Activated CD4-positive, CD25-positive, alpha-beta regulatory T cell treated with anti-CD3 and anti-CD28 coated beads, Interleukin-2, amount 50 U/mL, for 72 hours (primary cell): ENCODE measurements around the gene E2F4.

Experiments used
- DNase-seq: peaks from one replicate; pipeline ENCODE4 v3.0.0; 2021

Gene E2F4

DNA sequence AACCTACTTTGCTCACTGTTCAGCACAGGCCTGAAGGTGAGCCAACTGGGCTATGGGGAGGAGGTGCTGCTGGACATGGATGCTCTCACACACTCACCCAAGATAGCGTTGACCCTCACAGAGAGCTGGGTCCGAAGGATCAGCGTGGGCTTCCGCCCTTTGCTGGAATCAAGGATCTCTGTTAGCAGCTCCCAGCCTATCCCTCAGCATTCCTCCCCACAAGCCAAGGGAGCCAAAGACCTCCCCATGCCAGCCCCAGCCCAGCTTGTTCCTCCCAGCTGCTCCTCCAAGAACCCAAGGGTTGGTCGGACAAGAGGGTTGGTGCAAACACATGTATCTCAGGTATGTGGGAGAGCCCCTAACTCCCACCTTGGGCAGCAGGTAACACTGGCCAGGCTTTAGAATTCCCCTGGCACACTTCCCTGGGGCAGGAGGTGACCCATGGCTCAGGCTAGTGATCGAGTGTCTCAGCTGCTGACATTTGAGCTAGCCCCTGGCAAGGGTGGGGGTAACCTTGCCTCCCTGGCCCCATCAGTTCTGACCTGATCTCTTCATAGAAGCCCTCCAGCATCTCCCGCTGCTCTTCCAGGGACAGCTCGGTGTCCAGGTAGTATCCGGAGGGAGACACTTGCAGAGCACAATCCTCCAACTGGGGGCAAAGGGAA is 47.0 kb downstream of the E2F4 start:
- DNase-seq = no peak

GRCh38 chr16:67240506-67240905 is 48.6 kb downstream of the E2F4 start:
- no peak for DNase-seq

DNA sequence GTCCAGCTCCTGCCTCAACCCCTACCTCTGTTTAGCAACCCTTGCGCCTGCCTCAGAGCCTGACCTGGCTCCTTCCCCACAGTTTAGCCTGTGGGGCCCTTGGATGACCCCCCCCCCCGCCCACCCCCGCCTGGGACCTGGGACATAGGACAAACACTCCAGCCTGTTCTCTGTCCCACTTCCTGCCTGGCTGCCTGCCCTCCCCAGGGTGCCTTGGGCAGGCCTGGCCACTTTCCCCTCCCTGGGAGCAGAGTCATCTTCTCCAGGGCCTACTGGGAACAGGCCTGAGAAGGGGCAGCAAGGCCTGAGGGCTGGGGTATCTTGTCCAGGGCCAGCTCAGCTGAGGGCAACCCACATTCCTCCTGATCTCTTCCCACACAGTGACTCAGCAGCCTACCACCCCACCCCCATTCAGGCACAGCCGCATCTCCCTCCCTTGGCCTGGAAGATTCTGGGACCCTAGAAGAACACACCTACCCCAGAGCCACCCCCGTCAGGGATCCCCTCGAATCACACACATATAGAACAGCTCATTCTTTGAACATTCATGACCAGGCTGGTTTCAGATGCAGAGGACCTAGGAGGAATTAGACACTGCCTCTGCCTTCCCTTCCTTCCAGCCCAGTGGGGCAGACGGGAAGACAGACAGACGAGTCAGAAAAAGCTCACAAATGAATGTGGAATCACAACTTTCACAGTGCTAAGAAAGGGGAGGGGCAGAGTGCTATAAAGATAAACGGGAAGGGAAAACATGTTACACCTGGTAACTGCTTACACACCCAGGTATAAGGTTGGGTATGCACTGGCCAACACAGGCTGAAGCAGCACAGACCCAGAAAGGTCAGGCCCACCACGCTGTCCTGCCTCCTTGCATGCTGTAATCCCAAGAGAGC is 49.3 kb downstream of the E2F4 start:
- no peak for DNase-seq

DNA sequence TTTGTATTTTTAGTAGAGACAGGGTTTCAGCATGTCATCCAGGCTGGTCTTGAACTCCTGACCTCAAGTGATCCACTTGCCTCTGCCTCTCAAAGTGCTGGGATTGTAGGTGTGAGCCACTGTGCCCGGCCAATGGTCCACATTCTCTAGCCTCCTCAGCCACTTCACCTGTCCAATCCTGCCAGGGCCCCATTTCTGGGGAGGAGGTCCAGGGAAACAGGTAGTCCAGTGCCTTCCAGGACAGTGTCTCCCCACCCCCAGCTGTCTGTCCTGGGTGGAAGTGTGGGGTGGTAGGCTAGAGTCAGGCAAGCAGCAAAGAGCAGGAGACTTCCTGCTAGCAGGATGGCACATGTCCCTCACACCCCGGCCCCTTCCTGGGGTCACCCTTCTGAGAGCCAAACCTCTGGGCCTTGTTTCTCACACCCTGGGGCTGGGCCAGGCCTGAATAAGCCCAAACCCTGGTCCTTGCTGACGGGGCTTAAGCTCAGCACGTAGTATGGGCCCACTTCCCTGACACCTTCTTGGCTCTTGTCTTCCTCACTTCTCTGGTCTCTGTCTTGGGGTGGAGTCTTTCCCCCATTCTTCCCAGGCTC is 50.3 kb downstream of the E2F4 start:
- no peak for DNase-seq

- DNase-seq = no peak
Measured at GRCh38 chr16:67243481-67243880, 51.5 kb downstream of the E2F4 start.

DNA sequence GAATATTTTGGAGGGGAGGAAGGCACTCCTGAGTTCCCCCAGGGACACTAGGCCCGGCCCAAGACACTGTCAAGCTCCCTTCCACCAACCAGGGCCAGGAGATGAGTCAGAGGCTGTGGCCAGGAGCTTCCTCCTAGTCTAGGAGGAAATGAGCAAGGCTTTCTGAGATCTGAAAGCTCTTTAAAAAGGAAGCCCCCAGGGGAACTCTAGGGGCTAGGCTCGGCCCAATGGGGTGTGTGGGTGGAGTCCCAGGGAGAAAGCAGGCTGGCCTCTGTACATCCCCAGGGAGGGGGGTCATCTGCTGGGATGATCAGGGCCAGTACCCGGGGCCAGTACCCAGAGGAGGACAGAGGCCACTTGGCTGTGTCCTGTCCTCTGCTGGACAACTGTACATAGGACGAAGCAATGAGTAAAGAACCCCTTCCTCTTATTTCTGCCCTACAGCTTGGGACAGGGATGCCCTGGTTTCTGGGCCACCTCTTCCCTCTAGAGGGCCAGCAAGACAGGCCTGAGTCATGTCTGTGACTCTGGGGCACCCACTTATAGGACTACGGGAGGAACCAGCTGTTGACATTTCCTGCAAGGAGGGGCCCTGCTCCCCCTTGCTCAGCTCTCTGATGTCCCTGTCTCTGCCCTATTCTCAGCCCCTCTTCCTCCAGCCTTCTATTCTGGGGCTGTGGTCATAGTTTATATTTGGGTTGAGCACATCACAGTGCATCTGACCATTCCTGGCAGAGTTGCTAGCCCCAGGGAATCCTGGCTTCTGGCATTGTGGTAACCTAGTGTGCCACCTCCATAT is 52.6 kb downstream of the E2F4 start:
- peak; percentile 67 for DNase-seq

GRCh38 chr16:67245186-67245585 is 53.2 kb downstream of the E2F4 start:
- no peak for DNase-seq

GRCh38 chr16:67245674-67246080 is 53.7 kb downstream of the E2F4 start:
- no peak for DNase-seq

DNA sequence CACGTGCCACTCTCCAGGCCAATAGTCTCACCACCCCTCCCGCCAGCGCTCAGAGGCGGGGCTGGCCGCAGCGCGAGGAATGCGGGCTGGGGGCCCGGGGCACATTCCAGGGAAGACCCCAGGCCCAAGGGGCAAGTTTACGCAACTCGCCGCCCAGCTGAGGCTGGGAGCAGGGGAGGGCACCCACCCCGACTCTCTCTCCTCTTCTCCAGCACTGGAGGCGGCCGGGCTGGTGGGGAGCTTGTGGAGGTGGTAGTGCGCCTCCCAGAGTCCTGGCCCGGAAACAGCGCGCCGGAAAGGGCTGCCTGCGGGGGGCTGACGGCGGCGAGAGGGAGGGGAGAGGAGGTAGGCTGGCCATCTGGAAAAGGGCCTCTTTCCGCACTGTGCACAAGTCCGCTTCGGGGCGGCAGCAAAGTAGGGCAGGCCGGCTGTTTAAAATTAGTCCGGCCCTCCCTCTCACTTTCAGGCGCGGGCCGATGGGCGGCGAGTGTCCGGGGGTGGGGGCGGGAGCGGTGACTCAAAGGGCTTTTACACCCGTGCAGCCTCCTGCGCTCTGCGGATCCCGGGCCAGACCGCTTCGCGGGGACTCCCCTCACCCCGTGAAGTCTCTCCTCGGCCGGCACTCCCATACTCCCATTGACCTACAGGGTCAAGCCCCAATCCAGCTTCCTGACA is 54.3 kb downstream of the E2F4 start:
- peak; percentile 67 for DNase-seq

DNA sequence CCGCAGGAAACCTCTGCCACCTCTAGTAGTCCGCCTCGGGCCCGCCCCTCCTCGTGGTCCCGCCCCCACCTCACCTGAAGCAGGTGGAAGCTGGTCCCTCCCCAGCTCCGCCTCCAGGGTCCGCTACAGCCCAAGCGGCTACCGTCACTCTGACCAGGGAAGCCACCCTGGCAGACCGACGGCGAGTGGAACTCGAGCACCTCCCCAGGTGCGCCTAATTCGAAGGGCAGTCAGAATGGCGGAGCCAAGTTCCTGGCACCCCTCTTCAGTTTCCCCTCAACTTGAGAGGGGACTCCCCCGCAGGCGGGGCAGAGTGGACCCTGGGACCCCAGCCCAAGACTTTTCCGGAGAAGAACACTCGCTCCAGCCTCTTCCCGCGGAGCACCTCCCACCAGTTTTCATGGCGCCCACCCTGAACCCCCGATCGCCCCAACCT is 54.8 kb downstream of the E2F4 start:
- no peak for DNase-seq

GRCh38 chr16:67247192-67248072 is 55.5 kb downstream of the E2F4 start, which contains the start of gene FHOD1:
FHOD1 (minus strand) TSS chr16:67247481; CDS start chr16:67247410, 71 bp downstream.
- DNase-seq = peak; percentile 100

GRCh38 chr16:67248073-67248400 is 56.1 kb downstream of the E2F4 start:
- DNase-seq = no peak
